Liver (tissue), 2 donors: ENCODE results near the gene DGKB.

Source experiments
- CTCF ChIP-seq: fragments of 150-350 bp; IDR thresholded peaks from 2 replicates; pipeline ENCODE4 v1.5.1; 2017; ENCODE audit warnings: improper control_type of control experiment, low read depth, low read length; ENCODE audit not compliant: missing input control
- REST ChIP-seq: IDR thresholded peaks from 2 replicates; pipeline ENCODE4 v1.6.1; 2016; ENCODE audit warnings: antibody characterized with exemption, mild to moderate bottlenecking
- donor health status: healthy.

DNA sequence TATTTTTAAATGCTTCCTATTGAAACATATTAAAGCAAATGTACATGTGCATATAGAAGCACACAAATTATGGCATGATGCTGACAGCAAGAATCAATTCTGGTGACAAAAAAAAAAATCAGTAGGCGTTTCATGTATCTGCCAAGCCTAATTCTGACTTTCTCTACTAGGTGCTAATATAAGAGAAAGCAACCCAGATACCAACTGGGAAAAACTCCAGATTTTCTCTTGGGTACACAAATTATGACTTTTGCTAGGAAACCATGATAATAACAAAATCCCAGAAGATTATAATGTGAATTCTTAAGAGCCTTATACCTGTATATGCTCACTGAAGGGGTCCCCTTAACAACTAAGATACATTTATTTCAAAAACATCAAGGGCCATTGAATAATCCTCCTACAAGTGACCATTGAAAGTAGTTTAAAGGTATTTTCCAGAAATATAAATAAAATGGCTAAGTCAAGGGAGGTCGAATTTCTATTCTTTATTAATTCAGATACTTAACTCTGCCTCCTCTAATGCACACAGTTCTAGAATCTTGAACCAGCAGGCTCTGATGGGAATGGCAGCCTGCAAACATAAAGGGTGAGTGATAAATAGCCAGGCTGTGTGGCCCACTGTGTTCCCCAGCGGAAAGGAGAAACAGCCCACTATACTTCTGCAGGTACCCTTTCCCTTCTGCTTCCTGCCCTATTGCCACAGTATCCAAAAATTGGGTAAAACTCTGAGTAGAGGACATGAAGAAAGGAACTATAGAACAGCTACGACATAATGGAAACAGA, 84.5 kb downstream of the DGKB start:
- TF ChIP-seq CTCF: no peak
- no peak for TF ChIP-seq REST
